Embryonic facial prominence (tissue), 1 donor: ENCODE results near the gene SOWAHA.
"Not testable (repeated sequence)": the region's sequence is repeated elsewhere in the genome, so short reads cannot be mapped to it uniquely, and the experiment has no call there.

Experiments
- DNase-seq: peaks from one replicate; pipeline ENCODE4 v3.0.0-alpha.2; 2016; ENCODE audit errors: extremely low spot score

The SOWAHA gene

DNA sequence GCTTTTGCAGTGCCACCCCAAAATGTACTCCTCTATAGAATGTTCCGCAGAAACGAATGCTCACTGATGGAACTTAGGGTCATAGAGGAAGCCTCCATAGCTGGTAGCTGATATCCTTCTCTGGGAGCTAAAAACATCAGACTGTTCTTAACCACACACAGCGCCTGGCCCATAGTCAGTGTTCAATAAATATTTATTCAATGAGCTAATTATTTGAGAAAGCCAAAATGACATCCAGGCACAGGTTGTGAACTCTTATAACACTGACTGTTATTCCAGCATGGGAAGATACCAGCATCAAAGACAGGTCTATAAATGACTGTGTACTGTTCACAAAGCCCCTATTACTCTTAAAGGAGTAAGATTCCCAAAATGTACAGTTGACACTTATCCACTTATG is 40.2 kb downstream of the SOWAHA start:
- DNase-seq: no peak

- no peak for DNase-seq
Measured at GRCh38 chr5:132853790-132854189, 40.7 kb downstream of the SOWAHA start.

- DNase-seq: no peak
Measured at GRCh38 chr5:132854301-132854700, 41.2 kb downstream of the SOWAHA start.

DNA sequence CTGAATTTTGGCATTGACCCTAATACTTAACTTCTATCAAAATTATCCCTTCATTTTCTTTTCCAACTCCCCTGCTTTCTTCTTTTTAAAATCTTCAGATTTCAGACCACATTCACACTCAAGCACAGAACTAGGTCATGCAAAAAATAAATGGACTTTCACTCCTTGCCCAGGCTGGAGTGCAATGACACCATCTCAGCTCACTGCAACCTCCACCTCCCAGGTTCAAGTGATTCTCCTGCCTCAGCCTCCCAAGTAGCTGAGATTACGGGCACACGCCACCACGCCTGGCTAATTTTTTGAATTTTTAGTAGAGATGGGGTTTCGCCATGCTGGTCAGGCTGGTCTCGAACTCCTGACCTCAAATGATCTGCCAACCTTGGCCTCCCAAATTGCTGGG is 41.9 kb downstream of the SOWAHA start:
- DNase-seq: not testable (repeated sequence)

DNA sequence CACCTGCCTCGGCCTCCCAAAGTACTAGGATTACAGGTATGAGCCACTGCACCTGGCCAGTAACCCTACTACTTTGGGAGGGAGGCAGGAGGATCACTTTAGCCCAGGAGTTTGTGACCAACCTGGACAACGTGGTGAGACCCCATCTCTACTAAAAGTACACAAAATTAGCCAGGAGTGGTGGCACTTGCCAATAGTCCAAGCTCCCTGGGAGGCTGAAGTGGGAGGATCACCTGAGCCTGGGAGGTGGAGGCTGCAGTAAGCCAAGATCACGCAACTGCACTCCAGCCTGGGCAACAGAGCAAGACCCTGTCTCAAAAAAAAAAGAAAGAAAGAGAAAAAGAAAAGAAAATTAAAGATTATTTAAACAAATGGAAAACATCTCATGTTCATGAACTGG is 42.9 kb downstream of the SOWAHA start:
- DNase-seq: no peak

- no peak for DNase-seq
Measured at GRCh38 chr5:132859889-132860437, 46.9 kb downstream of the SOWAHA start.

DNA sequence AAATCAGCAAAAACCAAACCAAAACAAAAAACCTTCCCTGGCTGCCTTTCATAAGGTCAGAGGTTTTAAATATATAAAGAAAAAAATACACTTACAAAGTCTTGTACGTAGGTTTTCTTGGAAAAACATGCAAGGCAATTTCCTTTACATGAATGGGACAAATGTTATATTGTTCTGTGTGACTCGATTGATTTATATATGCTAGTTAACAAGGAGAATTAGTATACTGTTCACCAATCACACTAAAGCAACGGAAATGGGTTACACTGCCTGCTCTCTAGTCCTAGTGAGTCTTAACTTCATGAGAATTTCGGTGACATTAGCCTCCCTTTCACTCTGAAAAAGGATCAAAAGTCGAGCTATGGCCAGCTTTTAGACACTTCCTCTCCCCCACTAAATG is 47.6 kb downstream of the SOWAHA start:
- DNase-seq: no peak

DNA sequence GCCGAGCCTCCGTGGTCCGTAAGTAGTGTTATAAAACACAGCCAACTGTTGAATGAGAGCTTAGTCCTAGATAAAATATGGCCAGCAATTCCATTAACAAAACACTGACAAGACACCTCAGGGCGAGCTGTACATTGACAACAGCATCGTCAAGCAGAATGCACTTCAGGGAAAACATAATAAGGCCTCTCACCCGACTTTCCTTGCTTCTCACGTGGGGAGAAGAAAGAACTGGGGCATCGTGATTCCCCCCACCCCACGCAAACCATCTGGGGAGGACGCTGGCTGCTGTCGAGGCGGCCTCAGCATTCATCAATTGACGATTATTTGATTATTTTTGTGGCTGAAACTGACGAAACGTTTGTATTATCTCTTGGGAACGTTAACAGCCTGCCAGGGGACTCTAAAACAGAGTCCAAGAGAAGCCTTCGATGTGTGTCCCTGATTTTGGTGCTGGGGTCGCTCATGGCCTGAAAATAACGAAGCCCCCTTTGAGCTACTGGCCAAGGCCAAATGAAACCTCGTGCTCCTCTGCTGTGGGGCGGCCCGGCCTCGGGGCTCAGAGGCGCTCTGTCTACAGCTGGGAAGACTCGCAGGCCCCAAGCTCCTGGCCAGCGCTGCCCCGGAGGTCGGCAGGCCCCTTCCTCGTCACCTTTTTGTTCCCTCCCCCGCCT is 52.7 kb downstream of the SOWAHA start:
- no peak for DNase-seq
